Activated CD4-positive, alpha-beta memory T cell treated with anti-CD3 and anti-CD28 coated beads, Interleukin-2, amount 10 ng/mL, durations not matched to agents 7 days and 5 days (primary cell): ENCODE results near the gene NDUFS4. TPM values are rescaled to one million over a fixed set of nuclear protein-coding genes. Genes with fewer than 3 reads are reported as not detected.

ENCODE experiments used
- CTCF ChIA-PET: fragments of 350-600 bp; sonication (Branson Sonifier 250); formaldehyde crosslinking; loops from one replicate; lab custom pipeline; 2021; ENCODE audit warnings: antibody characterized with exemption, inconsistent platforms; lab: Charles Lee
- POLR2A ChIA-PET: fragments of 350-600 bp; sonication (Branson Sonifier 250); formaldehyde crosslinking; loops from one replicate; lab custom pipeline; 2021; ENCODE audit warnings: antibody characterized with exemption; lab: Charles Lee
- DNase-seq: peaks from one replicate; pipeline ENCODE4 v3.0.0-alpha.2; 2020
- H3K27ac Mint-ChIP-seq: one replicate; pipeline ENCODE4 v1.8.0; 2021; ENCODE audit warnings: mild to moderate bottlenecking, mixed read lengths
- H3K27me3 Mint-ChIP-seq: one replicate; pipeline ENCODE4 v1.8.0; 2021; ENCODE audit warnings: mixed read lengths
- H3K36me3 Mint-ChIP-seq: one replicate; pipeline ENCODE4 v1.8.0; 2021; ENCODE audit warnings: low read depth, mixed read lengths
- H3K4me1 Mint-ChIP-seq: one replicate; pipeline ENCODE4 v1.8.0; 2021; ENCODE audit warnings: mixed read lengths
- H3K4me3 Mint-ChIP-seq: one replicate; pipeline ENCODE4 v1.8.0; 2021; ENCODE audit warnings: mild to moderate bottlenecking, mixed read lengths
- H3K9me3 Mint-ChIP-seq: one replicate; pipeline ENCODE4 v1.8.0; 2021; ENCODE audit warnings: mixed read lengths
- total RNA-seq, 2 experiments: library from RNA; stranded (reverse); gene quantifications; one replicate each; pipeline ENCODE4 v1.2.3, GENCODE V29; 2021

NDUFS4 gene
- total RNA-seq, 2 experiments from 2014 or later = 51.7 to 55.6 TPM

- ChIA-PET CTCF (no interaction called here), POLR2A (no interaction called here)
- no peaks in the 10 kb centered on the region for H3K4me1 Mint-ChIP-seq
- H3K36me3 Mint-ChIP-seq = peaks cover 2% of the 10 kb centered on the region
- peaks cover 41% of the 10 kb centered on the region for H3K27me3 Mint-ChIP-seq
- H3K27ac Mint-ChIP-seq = no peak overlapping the region
- no peaks in the 10 kb centered on the region for H3K9me3 Mint-ChIP-seq
- DNase-seq = no peak
- H3K4me3 Mint-ChIP-seq = no peak overlapping the region
Measured at GRCh38 chr5:53554444-53554843, 6.0 kb upstream of the NDUFS4 start.

GRCh38 chr5:53555160-53555559 is 5.3 kb upstream of the NDUFS4 start:
- Mint-ChIP-seq H3K27me3 (peaks cover 43% of the 10 kb centered on the region), H3K4me1 (peaks cover under 1% of the 10 kb centered on the region), H3K4me3 (no peak overlapping the region), H3K9me3 (no peaks in the 10 kb centered on the region), H3K27ac (no peak overlapping the region), H3K36me3 (peaks cover 2% of the 10 kb centered on the region)
- POLR2A ChIA-PET = no interaction called here
- CTCF ChIA-PET = no interaction called here
- no peak for DNase-seq

- no peak for DNase-seq
- peaks cover 8% of the 10 kb centered on the region for H3K4me1 Mint-ChIP-seq
- peaks cover 43% of the 10 kb centered on the region for H3K27me3 Mint-ChIP-seq
- H3K27ac Mint-ChIP-seq = no peak overlapping the region
- ChIA-PET CTCF (no interaction called here), POLR2A (no interaction called here)
- no peak overlapping the region for H3K4me3 Mint-ChIP-seq
- peaks cover 7% of the 10 kb centered on the region for H3K36me3 Mint-ChIP-seq
- H3K9me3 Mint-ChIP-seq = no peaks in the 10 kb centered on the region
Measured at GRCh38 chr5:53556001-53556400, 4.4 kb upstream of the NDUFS4 start.

GRCh38 chr5:53557386-53557785 is 3.1 kb upstream of the NDUFS4 start:
- H3K9me3 Mint-ChIP-seq = no peaks in the 10 kb centered on the region
- ChIA-PET CTCF (no interaction called here), POLR2A (no interaction called here)
- DNase-seq = no peak
- no peak overlapping the region for H3K4me3 Mint-ChIP-seq
- H3K4me1 Mint-ChIP-seq = peaks cover 18% of the 10 kb centered on the region
- H3K27ac Mint-ChIP-seq = no peak overlapping the region
- H3K27me3 Mint-ChIP-seq = peaks cover 41% of the 10 kb centered on the region
- peaks cover 11% of the 10 kb centered on the region for H3K36me3 Mint-ChIP-seq

GRCh38 chr5:53558966-53559365 is 1.5 kb upstream of the NDUFS4 start:
- DNase-seq = no peak
- H3K27ac Mint-ChIP-seq = no peak overlapping the region
- H3K4me1 Mint-ChIP-seq = peaks cover 23% of the 10 kb centered on the region
- POLR2A ChIA-PET = no interaction called here
- H3K27me3 Mint-ChIP-seq = peaks cover 34% of the 10 kb centered on the region
- CTCF ChIA-PET = no interaction called here
- no peaks in the 10 kb centered on the region for H3K9me3 Mint-ChIP-seq
- H3K4me3 Mint-ChIP-seq = no peak overlapping the region
- H3K36me3 Mint-ChIP-seq = peaks cover 11% of the 10 kb centered on the region

- Mint-ChIP-seq H3K9me3 (no peaks in the 10 kb centered on the region), H3K4me1 (peaks cover 26% of the 10 kb centered on the region), H3K27me3 (peaks cover 26% of the 10 kb centered on the region), H3K4me3 (peak overlapping the region; percentile 98), H3K27ac (peak overlapping the region; percentile 88), H3K36me3 (peaks cover 11% of the 10 kb centered on the region)
- ChIA-PET POLR2A (interaction anchor here (1.0 kb wide), 1 partner anchor 78 kb away, joined by 4 read pairs; no protein-coding TSS in a partner anchor), CTCF (no interaction called here)
- DNase-seq = no peak
Measured at GRCh38 chr5:53560028-53560427, 411 bp upstream of the NDUFS4 start.

- no peak for DNase-seq
- Mint-ChIP-seq H3K36me3 (no peaks in the 10 kb centered on the region), H3K4me1 (peaks cover 5% of the 10 kb centered on the region), H3K27me3 (no peaks in the 10 kb centered on the region), H3K9me3 (no peaks in the 10 kb centered on the region), H3K27ac (no peak overlapping the region), H3K4me3 (no peak overlapping the region)
- ChIA-PET CTCF (no interaction called here), POLR2A (no interaction called here)
Measured at GRCh38 chr5:53568401-53568800, 8.0 kb downstream of the NDUFS4 start.

GRCh38 chr5:53568871-53569270 is 8.4 kb downstream of the NDUFS4 start:
- H3K9me3 Mint-ChIP-seq = no peaks in the 10 kb centered on the region
- DNase-seq = no peak
- H3K4me1 Mint-ChIP-seq = peaks cover 4% of the 10 kb centered on the region
- no peak overlapping the region for H3K4me3 Mint-ChIP-seq
- CTCF ChIA-PET = no interaction called here
- POLR2A ChIA-PET = no interaction called here
- H3K36me3 Mint-ChIP-seq = no peaks in the 10 kb centered on the region
- H3K27me3 Mint-ChIP-seq = no peaks in the 10 kb centered on the region
- no peak overlapping the region for H3K27ac Mint-ChIP-seq

- no peak overlapping the region for H3K4me3 Mint-ChIP-seq
- H3K9me3 Mint-ChIP-seq = no peaks in the 10 kb centered on the region
- DNase-seq = no peak
- no peaks in the 10 kb centered on the region for H3K27me3 Mint-ChIP-seq
- no peak overlapping the region for H3K27ac Mint-ChIP-seq
- ChIA-PET POLR2A (no interaction called here), CTCF (no interaction called here)
- no peaks in the 10 kb centered on the region for H3K36me3 Mint-ChIP-seq
- H3K4me1 Mint-ChIP-seq = peaks cover 1% of the 10 kb centered on the region
Measured at GRCh38 chr5:53569453-53569852, 9.0 kb downstream of the NDUFS4 start.

DNA sequence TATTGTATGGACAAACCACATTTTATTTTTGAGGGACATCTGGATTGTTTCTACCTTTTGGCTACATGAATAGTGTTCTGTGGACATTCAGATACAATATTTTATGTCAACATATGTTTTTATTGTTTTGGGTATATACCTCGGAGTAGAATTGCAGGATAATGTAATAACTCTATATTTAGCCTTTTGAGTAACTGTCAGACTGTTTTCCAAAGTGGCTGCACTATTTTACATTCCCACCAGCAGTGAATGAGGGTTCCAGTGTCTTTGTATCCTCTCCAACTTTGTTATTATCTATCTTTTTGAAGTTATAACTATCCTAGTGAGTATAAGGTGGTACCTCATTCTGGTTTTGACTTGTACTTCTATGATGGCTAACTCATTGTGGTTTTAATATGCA is 11.0 kb downstream of the NDUFS4 start:
- Mint-ChIP-seq H3K36me3 (no peaks in the 10 kb centered on the region), H3K4me3 (no peak overlapping the region), H3K9me3 (no peaks in the 10 kb centered on the region), H3K4me1 (peaks cover 1% of the 10 kb centered on the region), H3K27ac (no peak overlapping the region), H3K27me3 (no peaks in the 10 kb centered on the region)
- ChIA-PET POLR2A (no interaction called here), CTCF (no interaction called here)
- DNase-seq = no peak

GRCh38 chr5:53575101-53575500 is 14.7 kb downstream of the NDUFS4 start:
- Mint-ChIP-seq H3K36me3 (no peaks in the 10 kb centered on the region), H3K4me3 (no peak overlapping the region), H3K27ac (no peak overlapping the region), H3K9me3 (no peaks in the 10 kb centered on the region), H3K4me1 (peaks cover 1% of the 10 kb centered on the region), H3K27me3 (no peaks in the 10 kb centered on the region)
- ChIA-PET CTCF (no interaction called here), POLR2A (no interaction called here)
- no peak for DNase-seq

DNA sequence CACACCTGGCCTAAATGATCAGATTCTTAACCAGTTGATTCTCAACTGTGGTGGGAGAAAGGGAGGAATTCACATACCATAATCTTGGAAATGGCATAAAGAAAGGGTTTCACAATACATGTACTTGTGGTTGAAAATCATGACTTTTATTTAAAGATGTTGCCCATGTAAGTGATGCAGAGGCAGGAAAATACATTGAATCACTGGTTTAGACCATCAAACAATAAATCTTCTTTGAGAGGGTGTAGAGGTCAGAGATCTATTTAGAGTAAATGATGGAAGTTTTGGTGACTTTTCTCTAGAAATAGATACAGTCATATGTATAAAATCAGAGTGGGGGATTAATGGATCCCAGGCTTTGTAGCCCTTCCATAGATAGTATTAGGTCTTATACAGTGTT is 15.4 kb downstream of the NDUFS4 start:
- peaks cover 1% of the 10 kb centered on the region for H3K4me1 Mint-ChIP-seq
- POLR2A ChIA-PET = no interaction called here
- no peaks in the 10 kb centered on the region for H3K36me3 Mint-ChIP-seq
- no peaks in the 10 kb centered on the region for H3K27me3 Mint-ChIP-seq
- CTCF ChIA-PET = no interaction called here
- H3K27ac Mint-ChIP-seq = no peak overlapping the region
- DNase-seq = no peak
- H3K4me3 Mint-ChIP-seq = no peak overlapping the region
- H3K9me3 Mint-ChIP-seq = no peaks in the 10 kb centered on the region

DNA sequence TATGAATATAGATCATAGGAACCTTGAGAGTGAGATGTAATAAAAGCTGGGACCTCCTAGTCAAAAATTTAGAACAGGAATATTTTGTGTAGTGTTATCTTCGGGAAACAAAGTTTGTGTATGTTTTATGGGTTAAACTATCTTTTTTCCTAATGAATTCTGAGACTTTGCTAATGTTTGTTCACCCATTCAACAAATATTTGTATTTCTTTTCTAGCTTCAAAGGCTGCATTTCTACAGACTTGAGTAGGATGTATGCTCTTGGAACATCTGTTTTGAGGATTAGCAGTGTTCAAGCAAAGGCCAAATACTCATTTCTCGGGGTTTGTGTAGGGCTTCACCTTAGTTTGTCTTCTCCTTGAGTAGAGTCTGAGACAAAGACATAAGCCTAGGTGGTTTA is 16.2 kb downstream of the NDUFS4 start:
- CTCF ChIA-PET = no interaction called here
- H3K36me3 Mint-ChIP-seq = no peaks in the 10 kb centered on the region
- H3K27ac Mint-ChIP-seq = no peak overlapping the region
- no peaks in the 10 kb centered on the region for H3K27me3 Mint-ChIP-seq
- no peak overlapping the region for H3K4me3 Mint-ChIP-seq
- no peaks in the 10 kb centered on the region for H3K9me3 Mint-ChIP-seq
- POLR2A ChIA-PET = no interaction called here
- H3K4me1 Mint-ChIP-seq = peaks cover 1% of the 10 kb centered on the region
- DNase-seq = no peak

- Mint-ChIP-seq H3K27me3 (no peaks in the 10 kb centered on the region), H3K9me3 (no peaks in the 10 kb centered on the region), H3K27ac (no peak overlapping the region), H3K36me3 (no peaks in the 10 kb centered on the region), H3K4me3 (no peak overlapping the region), H3K4me1 (peaks cover 1% of the 10 kb centered on the region)
- POLR2A ChIA-PET = no interaction called here
- CTCF ChIA-PET = no interaction called here
- no peak for DNase-seq
Measured at GRCh38 chr5:53578854-53579253, 18.4 kb downstream of the NDUFS4 start.
